ENCODE data around the gene IFRD2.

DNA sequence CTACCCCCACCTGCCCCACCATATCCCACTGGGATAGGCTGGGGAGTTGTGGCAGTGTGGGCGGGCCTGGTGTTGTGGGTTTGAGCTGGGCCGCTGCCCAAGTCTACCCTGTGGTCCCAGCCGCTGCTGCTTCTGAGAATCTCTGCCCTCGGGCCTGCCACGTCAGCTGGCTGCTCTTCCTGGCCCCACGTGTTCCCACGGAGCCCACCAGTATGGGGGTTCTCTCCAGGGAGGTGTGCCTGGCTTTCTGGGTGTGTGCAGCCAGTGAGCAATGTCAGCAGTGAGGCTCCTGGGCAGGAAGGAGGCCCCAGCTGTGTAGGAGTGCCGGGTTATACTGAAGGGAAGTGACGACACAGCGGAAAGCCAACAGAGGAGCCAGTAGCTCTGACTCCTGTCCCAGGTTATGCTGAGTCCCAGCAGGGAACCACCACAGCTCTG lies 45.7 kb downstream of the IFRD2 start:
- no peak for TF ChIP-seq POLR2A (IDR thresholded peaks at IDR 0.05)
- TF ChIP-seq, protein P1, sequence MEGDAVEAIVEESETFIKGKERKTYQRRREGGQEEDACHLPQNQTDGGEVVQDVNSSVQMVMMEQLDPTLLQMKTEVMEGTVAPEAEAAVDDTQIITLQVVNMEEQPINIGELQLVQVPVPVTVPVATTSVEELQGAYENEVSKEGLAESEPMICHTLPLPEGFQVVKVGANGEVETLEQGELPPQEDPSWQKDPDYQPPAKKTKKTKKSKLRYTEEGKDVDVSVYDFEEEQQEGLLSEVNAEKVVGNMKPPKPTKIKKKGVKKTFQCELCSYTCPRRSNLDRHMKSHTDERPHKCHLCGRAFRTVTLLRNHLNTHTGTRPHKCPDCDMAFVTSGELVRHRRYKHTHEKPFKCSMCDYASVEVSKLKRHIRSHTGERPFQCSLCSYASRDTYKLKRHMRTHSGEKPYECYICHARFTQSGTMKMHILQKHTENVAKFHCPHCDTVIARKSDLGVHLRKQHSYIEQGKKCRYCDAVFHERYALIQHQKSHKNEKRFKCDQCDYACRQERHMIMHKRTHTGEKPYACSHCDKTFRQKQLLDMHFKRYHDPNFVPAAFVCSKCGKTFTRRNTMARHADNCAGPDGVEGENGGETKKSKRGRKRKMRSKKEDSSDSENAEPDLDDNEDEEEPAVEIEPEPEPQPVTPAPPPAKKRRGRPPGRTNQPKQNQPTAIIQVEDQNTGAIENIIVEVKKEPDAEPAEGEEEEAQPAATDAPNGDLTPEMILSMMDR (IDR thresholded peaks at IDR 0.05 in 8 of 11, conservative IDR thresholded peaks at IDR 0.05 in 3 of 11), result peak in 7 of 11 experiments; percentile 3 to 79 (median 63)

Measured in spleen (tissue), 7 donors.